HG03457 (cell line): ENCODE measurements around the gene PRTN3.

ENCODE experiments used
- ATAC-seq: cut with Tn5 transposase; IDR thresholded peaks from one replicate; pipeline ENCODE4 v1.9.1; 2021; ENCODE audit warnings: moderate number of reproducible peaks; ENCODE audit not compliant: unreplicated experiment

PRTN3 gene

GRCh38 chr19:861756-862580 lies 21.2 kb downstream of the PRTN3 start:
- no peak for ATAC-seq

GRCh38 chr19:862581-863314 lies 21.9 kb downstream of the PRTN3 start:
- ATAC-seq: no peak

GRCh38 chr19:863315-863620 lies 22.5 kb downstream of the PRTN3 start:
- no peak for ATAC-seq

- ATAC-seq: no peak
These were observed 26.0 kb downstream of the PRTN3 start for GRCh38 chr19:866769-867300.

GRCh38 chr19:867301-867793 lies 26.5 kb downstream of the PRTN3 start:
- ATAC-seq: no peak

GRCh38 chr19:867855-868457 lies 27.2 kb downstream of the PRTN3 start:
- no peak for ATAC-seq

- no peak for ATAC-seq
These were observed 27.9 kb downstream of the PRTN3 start for GRCh38 chr19:868458-869244.

GRCh38 chr19:869245-870177 lies 28.7 kb downstream of the PRTN3 start:
- no peak for ATAC-seq

- ATAC-seq: no peak
These were observed 29.5 kb downstream of the PRTN3 start for GRCh38 chr19:870314-870713.

- ATAC-seq: no peak
These were observed 30.2 kb downstream of the PRTN3 start for GRCh38 chr19:870963-871401.

GRCh38 chr19:871446-872265 lies 30.9 kb downstream of the PRTN3 start:
- ATAC-seq: no peak

GRCh38 chr19:872266-872951 lies 31.6 kb downstream of the PRTN3 start:
- ATAC-seq: no peak

GRCh38 chr19:873084-873483 lies 32.3 kb downstream of the PRTN3 start:
- no peak for ATAC-seq

GRCh38 chr19:873561-874041 lies 32.8 kb downstream of the PRTN3 start:
- ATAC-seq: no peak

GRCh38 chr19:875265-875879 lies 34.6 kb downstream of the PRTN3 start:
- no peak for ATAC-seq

- ATAC-seq: no peak
These were observed 35.3 kb downstream of the PRTN3 start for GRCh38 chr19:876089-876488.

- ATAC-seq: no peak
These were observed 36.0 kb downstream of the PRTN3 start for GRCh38 chr19:876780-877314.
